Measurements from ENCODE around the gene TTBK1.

DNA sequence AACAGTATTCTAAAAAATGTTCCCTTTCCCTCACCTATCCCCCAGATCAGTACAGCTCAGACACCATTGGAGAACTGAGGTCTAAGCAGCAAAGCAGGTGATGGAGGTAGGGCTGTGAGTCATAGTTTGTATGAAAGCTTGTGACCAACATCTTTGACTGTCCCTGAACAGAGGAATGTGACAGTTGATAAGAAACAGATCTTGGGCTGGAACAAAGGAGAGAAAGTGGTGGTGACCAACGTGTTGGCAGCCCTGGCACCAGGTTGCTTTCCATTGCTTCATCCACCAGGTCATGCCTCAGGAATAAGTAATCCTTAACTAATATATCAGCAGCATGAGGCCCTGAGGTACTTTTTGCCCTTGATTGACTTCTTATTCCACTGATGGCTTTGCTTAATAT, 85.2 kb downstream of the TTBK1 start:
- TF ChIP-seq, protein P1, sequence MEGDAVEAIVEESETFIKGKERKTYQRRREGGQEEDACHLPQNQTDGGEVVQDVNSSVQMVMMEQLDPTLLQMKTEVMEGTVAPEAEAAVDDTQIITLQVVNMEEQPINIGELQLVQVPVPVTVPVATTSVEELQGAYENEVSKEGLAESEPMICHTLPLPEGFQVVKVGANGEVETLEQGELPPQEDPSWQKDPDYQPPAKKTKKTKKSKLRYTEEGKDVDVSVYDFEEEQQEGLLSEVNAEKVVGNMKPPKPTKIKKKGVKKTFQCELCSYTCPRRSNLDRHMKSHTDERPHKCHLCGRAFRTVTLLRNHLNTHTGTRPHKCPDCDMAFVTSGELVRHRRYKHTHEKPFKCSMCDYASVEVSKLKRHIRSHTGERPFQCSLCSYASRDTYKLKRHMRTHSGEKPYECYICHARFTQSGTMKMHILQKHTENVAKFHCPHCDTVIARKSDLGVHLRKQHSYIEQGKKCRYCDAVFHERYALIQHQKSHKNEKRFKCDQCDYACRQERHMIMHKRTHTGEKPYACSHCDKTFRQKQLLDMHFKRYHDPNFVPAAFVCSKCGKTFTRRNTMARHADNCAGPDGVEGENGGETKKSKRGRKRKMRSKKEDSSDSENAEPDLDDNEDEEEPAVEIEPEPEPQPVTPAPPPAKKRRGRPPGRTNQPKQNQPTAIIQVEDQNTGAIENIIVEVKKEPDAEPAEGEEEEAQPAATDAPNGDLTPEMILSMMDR (IDR thresholded peaks at IDR 0.05) = no peak
- no peak for TF ChIP-seq POLR2A (IDR thresholded peaks at IDR 0.05)

Data from Peyer's patch (tissue), 4 donors.